HCT116 (cell line): Measurements from ENCODE around the gene SMIM14.

ENCODE experiments used
- CTCF ChIP-seq, 3 experiments: fragments of 200-600 bp in 1 of 3; sonication (generic) in 1 of 3; IDR thresholded peaks in 2 of 3; conservative IDR thresholded peaks in 1 of 3; 2 replicates each; pipeline ENCODE4 v1.5.1; 2012 to 2017; ENCODE audit warnings: low read depth in 2 of 3, low read length in 2 of 3, antibody characterized with exemption in 1 of 3, borderline replicate concordance in 1 of 3, control low read depth in 1 of 3, mild to moderate bottlenecking in 1 of 3, mixed read lengths in 1 of 3, mixed run types in 1 of 3, moderate library complexity in 1 of 3; ENCODE audit not compliant: insufficient read depth in 1 of 3
- EZH2 ChIP-seq: fragments of 200-600 bp; sonication (generic); IDR thresholded peaks from 2 replicates; pipeline ENCODE4 v1.6.1; 2017; ENCODE audit warnings: antibody characterized with exemption, mixed run types
- EZH2phosphoT487 ChIP-seq: fragments of 200-600 bp; IDR thresholded peaks from 2 replicates; pipeline ENCODE4 v1.6.1; 2018; ENCODE audit warnings: antibody characterized with exemption, borderline replicate concordance
- MAX ChIP-seq: IDR thresholded peaks from 2 replicates; pipeline ENCODE4 v1.6.1; 2012
- POLR2A ChIP-seq: IDR thresholded peaks from 2 replicates; pipeline ENCODE4 v1.7.0; 2011; ENCODE audit warnings: borderline replicate concordance; ENCODE audit not compliant: insufficient read depth, insufficient read length; ENCODE audit errors: extremely low read depth
- RAD21 ChIP-seq: IDR thresholded peaks from 2 replicates; pipeline ENCODE4 v1.6.1; 2012; ENCODE audit warnings: low read depth, mild to moderate bottlenecking
- SP1 ChIP-seq: IDR thresholded peaks from 2 replicates; pipeline ENCODE4 v1.6.1; 2012; ENCODE audit warnings: low read depth
- ZBTB33 ChIP-seq: IDR thresholded peaks from 2 replicates; pipeline ENCODE4 v1.6.1; 2011; ENCODE audit warnings: mild to moderate bottlenecking, low read length, moderate library complexity; ENCODE audit not compliant: insufficient replicate concordance; ENCODE audit errors: extremely low read depth
- ZFX ChIP-seq: fragments of 450-650 bp; IDR thresholded peaks from 2 replicates; pipeline ENCODE4 v1.6.1; 2017
- ZNF274 ChIP-seq: fragments of 200-500 bp; sonication (Bioruptor generic); IDR thresholded peaks from 2 replicates; pipeline ENCODE4 v1.6.1; 2014; ENCODE audit warnings: mild to moderate bottlenecking, low read depth, low read length, inconsistent platforms

GRCh38 chr4:39657465-39657864 is 18.8 kb upstream of the SMIM14 start:
- TF ChIP-seq CTCF (IDR thresholded peaks at IDR 0.05 in 2 of 3, conservative IDR thresholded peaks at IDR 0.05 in 1 of 3; ENCODE audit: borderline replicate concordance in 1 of 3, insufficient read depth in 1 of 3, low read depth in 2 of 3, low read length in 2 of 3), result no peak
- no peak for TF ChIP-seq ZBTB33
- no peak for TF ChIP-seq POLR2A
- TF ChIP-seq ZNF274, result no peak
- no peak for TF ChIP-seq EZH2
- no peak for TF ChIP-seq RAD21
- no peak for TF ChIP-seq SP1
- no peak for TF ChIP-seq EZH2phosphoT487
- no peak for TF ChIP-seq ZFX
- no peak for TF ChIP-seq MAX
